Loucy (cell line): ENCODE results near the gene TIAM1.

Experiments
- CTCF ChIP-seq: fragments of 200-600 bp; sonication (generic); conservative IDR thresholded peaks from 2 replicates; pipeline ENCODE4 v1.5.1; 2014; ENCODE audit warnings: mild to moderate bottlenecking, antibody characterized with exemption, low read length
- EZH2phosphoT487 ChIP-seq: fragments of 200-600 bp; IDR thresholded peaks from 2 replicates; pipeline ENCODE4 v1.6.1; 2018; ENCODE audit warnings: antibody characterized with exemption, mild to moderate bottlenecking, moderate library complexity, borderline replicate concordance

DNA sequence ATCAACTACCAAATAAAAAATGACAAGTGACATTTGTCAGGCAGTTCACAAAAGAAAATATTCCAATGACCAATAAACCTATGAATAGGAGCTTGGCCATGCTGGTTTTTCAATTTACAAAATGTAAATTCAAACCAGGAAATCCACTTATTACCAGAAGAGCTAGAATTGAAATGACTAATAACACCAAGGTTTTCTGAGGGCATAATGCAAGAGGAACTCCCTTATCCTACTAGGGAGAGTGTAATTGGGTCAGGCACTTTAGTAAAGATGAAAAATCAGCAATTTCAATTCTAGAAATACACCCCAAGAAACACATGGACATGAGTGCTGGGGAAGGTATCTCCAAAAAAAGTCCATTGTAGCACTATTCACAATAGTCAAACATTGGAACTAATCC, 16.7 kb upstream of the TIAM1 start:
- no peak for TF ChIP-seq CTCF
- TF ChIP-seq EZH2phosphoT487 = no peak
